Raji (cell line): ENCODE results near the gene ZNF660.

Experiments
- POLR2A ChIP-seq: IDR thresholded peaks from 2 replicates; pipeline ENCODE4 v1.6.1; 2011; ENCODE audit warnings: low read depth, low read length, control low read depth; ENCODE audit not compliant: insufficient read depth

The ZNF660 gene

GRCh38 chr3:44643024-44643423, 58.3 kb downstream of the ZNF660 start:
- no peak for TF ChIP-seq POLR2A

- TF ChIP-seq POLR2A: no peak
Measured at GRCh38 chr3:44647771-44648170, 63.0 kb downstream of the ZNF660 start.

GRCh38 chr3:44648564-44649229, 63.9 kb downstream of the ZNF660 start, which contains the start of gene ZNF35:
Gene ZNF35 (plus strand): TSS chr3:44648732. CDS start chr3:44651068, 2,336 bp downstream.
- peak; percentile 70 for TF ChIP-seq POLR2A
